Dedifferentiated amniotic fluid mesenchymal stem cell (primary cell): Measurements from ENCODE around the gene COL8A1.
"Not testable (repeated sequence)": the region's sequence is repeated elsewhere in the genome, so short reads cannot be mapped to it uniquely, and the experiment has no call there.

Source experiments
- DNase-seq: peaks from one replicate; pipeline ENCODE4 v3.0.0-alpha.2; 2016; ENCODE audit errors: extremely low spot score

The COL8A1 gene

DNA sequence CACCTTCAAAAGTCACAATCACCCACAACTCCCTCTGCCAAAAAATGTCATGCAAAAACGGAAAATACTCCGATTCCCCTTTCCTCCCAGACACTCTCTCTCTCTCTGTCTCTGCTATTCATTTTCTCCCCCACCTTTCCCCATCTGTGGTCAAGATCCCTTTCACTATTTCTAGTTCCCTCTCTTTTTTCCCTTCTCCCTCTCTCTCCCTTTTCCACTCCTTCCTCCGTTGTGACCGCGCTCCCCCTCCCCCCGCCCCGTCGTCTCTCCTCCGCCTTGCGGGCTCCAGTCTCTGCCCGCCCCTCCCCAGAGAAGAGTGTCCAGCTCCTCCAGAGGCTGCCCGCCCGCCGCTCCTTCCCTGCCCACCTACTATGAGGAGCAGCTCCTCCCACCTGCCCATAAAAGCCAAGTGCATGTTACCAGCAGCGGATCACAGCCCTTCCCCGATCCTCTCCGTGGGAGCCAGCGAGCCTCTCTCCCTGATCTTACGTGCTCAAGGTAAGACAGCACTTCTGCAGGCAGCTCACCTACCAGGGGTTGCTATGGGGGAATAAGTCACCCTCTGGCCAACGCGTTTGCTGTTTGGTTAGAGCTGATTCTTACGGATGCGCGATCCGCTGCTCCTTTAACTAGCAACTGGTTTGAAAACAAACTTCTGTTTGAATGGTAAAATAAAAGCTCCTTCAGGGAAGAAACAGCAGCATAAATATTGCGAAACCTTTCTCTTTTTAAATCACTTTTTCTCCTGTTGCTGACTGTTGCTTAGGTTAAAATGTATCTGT lies at the start of gene COL8A1:
TSS of gene COL8A1 (plus strand) at position 428 of the 782 bp plus-strand sequence. CDS start 152,089 bp downstream, outside the sequence.
- no peak for DNase-seq

DNA sequence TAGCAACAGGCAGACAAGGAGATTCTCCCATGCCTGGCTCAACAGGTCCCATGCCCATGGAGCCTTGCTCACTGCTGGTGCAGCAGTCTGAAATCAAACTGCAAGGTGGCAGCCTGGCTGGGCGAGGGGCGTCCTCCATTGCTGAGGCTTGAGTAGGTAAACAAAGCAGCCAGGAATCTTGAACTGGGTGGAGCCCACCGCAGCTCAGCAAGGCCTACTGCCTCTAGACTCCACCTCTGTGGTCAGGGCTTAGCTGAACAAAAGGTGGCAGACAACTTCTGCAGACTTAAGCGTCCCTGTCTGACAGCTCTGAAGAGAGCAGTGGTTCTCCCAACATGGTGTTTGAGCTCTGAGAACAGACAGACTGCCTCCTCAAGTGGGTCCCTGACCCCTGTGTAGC lies 49.2 kb upstream of the COL8A1 start:
- not testable (repeated sequence) for DNase-seq

- DNase-seq = no peak
Measured at GRCh38 chr3:99599894-99600293, 38.5 kb upstream of the COL8A1 start.

GRCh38 chr3:99601515-99601914 lies 36.9 kb upstream of the COL8A1 start:
- no peak for DNase-seq

- DNase-seq = no peak
Measured at GRCh38 chr3:99602183-99602582, 36.2 kb upstream of the COL8A1 start.

- DNase-seq = no peak
Measured at GRCh38 chr3:99607151-99607550, 31.2 kb upstream of the COL8A1 start.

DNA sequence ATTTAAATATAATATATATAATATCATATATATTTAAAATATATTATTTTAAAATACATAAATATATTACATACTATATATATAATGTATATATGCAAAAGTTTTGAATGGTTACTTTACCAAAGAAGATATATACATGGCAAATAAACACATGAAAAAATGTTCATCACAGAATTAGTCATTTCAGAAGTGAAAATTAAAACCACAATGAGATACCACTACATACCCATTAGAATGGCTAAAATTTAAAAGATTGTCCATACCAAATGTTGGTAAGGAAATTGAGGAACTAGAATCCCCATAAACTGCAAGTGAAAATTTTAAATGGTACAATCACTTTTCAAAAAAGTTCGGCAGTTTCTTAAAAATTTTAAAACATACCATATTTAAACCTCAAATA lies 23.6 kb upstream of the COL8A1 start:
- DNase-seq = no peak

DNA sequence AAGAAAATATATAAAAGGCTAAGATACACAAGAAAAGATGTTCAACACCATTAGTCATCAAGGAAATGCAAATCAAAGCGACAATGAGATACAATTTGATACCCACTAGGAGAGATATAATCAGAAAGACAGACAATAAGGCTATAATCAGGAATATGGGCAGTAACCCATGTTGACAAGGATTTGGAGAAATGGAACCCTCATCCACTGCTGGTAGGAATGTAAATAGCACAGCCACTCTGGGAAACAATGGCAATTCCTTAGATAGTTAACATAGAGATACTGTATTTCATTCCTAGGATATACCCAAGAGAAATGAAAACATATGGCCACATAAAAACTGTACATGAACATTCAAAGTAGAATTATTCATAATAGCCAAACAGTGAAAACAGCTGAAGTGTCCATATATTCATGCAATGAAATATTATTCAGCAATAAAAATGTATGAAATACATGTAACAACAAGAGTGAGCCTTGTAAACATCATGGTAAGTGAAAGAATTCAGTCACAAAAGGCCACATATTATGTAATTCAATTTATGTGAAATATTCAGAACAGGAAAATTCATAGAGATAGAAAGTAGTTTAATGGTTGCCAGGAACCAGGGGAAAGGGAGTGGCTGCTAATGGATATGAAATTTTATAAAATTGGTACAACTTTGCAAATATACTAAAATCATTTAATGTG lies 18.2 kb upstream of the COL8A1 start:
- DNase-seq = no peak

DNA sequence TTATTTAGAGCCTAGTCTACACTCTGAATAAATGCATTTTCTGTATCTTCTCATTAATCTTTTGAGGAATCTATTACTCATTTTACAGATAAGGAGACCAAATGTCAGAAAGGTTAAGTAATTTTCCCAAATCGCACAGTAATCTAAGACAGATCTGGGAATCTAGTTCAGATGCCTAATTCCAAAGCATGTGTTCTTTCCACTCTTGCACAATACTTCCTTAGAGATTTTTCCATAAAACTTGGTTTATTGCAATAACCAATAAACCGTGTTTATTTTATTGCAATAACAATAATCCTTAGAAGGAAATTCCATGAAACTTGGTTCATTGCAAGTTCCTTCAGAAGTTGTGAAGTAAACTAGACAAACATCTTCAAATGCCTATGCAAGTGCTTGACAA lies 17.4 kb upstream of the COL8A1 start:
- no peak for DNase-seq

- no peak for DNase-seq
Measured at GRCh38 chr3:99624496-99625236, 13.7 kb upstream of the COL8A1 start.

DNA sequence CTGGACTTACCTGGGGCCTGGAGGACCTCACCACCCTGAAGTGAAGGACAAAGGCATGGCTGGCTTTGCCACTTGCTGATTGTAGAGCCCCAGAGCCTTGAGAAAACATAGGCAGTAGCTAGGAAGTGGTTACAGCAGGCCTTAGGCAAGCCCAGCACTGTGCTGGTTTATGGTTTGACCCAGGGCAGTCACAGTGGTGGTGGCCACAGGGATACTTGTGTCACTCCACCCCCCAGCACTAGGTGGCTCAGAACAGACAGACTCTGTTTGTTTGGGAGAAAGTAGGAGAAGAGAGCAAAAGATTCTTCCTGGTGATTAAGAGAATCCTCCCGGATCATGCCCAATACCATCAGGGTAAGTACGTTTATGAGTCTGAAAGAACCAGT lies 13.2 kb upstream of the COL8A1 start:
- no peak for DNase-seq

- peak; percentile 80 for DNase-seq
Measured at GRCh38 chr3:99625643-99626416, 12.6 kb upstream of the COL8A1 start.

DNA sequence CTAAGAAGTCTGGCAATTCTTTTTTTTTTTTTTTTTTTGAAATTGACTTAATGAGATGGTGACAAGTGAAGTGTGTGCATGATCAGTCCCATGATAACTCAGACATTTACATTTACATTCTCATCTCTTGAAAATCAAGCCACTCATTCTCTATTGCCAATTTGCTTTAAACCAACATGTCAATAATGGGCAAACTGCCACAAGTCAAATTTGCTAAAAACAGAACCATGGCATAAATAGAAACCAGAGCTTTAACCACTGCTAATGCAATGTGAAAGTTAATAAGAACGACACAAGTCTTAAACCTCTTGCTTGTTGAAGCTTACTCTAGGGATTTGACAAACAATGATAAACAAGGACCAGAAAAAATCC lies 12.0 kb upstream of the COL8A1 start:
- no peak for DNase-seq

DNA sequence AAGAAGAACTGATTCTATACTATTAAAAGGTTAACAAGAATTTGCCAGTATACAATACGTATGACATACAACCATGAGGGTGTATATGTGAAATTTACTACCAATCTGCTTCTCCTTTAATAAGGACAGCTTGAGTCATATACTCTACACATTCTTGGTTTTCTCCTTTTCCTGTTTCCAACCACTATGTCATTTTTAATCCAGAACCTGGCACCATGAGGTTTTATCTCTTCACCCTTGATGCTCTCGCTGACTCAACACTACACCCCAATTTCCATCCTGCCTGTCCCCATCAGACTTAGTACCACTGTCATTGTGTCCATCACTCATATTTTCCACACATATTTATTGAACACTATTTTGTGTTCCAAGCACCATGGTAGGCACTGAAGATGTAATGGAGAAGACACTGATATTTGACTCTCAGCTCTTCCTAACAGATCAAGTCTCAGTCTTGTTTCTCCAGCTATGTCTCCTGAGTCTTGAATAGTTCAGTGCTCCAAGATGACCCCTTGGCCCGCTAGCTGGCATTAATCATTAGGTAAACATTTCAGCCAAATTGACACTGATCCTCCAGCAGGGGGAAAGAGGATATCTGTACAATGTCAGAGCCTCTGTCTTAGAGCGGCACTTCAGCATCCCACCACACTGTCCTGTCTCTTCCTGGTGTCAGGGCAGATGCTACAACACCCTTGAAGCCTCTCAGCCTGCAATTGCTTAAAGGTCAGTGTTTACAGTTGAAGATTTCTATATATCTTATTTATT lies 11.2 kb upstream of the COL8A1 start:
- DNase-seq = no peak

GRCh38 chr3:99630815-99631214 lies 7.6 kb upstream of the COL8A1 start:
- no peak for DNase-seq

DNA sequence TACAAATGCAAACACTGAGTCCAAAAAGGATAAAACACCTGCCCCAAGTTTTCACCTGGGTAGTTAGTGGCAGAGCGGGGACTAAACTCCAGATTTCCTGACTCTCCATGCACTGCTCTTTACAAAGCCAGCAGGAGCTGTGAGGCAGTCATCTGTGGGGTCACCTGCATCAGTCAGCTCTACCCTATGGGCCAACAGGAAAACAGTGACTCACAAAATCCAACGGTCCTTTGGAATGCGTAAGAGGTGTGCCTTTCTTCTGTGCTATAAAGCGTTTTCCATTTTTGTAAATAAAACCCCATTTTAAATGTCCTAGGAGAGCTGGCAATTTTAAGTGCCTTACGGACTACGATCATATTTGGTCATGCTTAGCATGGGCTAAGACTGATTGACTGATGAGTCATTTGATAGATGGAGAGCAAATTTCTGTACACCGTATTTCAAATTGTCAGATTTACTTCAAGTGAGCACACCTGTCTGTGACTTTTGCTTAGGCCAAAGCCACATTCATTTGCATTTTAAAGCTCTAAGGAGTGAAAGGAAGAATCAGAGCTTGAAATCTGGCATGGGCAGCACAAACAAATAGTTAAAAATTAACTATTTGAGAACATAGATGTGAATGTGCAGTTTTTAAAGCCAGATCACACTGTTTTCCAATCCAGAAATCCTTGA lies 4.4 kb upstream of the COL8A1 start:
- DNase-seq = no peak

DNA sequence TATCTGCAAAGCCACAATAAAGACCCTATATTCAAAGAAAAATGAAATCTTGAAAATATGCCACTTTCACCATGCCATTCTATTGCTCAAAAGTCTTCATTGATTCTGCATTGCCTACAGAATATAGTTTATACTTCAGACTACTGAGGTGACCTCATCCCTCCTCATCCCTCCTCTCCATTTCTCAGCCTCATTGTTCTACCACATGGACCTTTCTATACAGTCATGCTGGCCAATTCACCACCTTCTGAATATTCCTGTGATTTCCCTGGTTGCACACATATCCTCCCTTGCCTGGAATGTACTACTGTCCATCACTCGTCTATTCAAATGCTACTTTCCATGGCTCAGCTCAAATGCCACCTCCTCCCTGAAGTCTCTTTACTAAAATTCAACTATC lies 3.5 kb upstream of the COL8A1 start:
- no peak for DNase-seq

- no peak for DNase-seq
Measured at GRCh38 chr3:99635348-99635747, 3.0 kb upstream of the COL8A1 start.

DNA sequence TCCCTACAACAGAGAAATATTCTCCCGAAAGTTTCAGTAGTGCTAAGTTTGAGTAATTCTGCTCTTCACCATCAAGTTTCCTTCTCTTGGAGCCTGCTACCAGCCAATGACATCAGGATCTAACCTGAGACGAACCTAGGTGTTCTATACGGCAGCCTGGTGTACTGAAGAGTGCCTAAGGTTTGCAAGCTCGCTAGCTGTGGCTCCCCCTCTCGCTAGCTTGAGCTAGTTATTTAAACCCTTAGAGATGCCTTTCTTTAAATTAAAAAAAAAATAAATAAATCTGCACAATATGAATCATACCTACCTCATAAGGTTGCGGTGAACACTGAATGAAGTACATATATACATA lies 1.4 kb upstream of the COL8A1 start:
- DNase-seq = peak; percentile 37

- DNase-seq = peak; percentile 73
Measured at GRCh38 chr3:99637368-99638111, 854 bp upstream of the COL8A1 start.
